IMR-90 (cell line): ENCODE data around the gene RAB40A. TPM values are rescaled to one million over a fixed set of nuclear protein-coding genes. Genes with fewer than 3 reads are reported as not detected.

Experiments
- ATAC-seq: fragments of 200-7000 bp; cut with Tn5 transposase; 2 replicates; pipeline ENCODE4 v1.9.1; 2020; ENCODE audit warnings: low read depth, mild to moderate bottlenecking, moderate library complexity
- BruUV-seq: library from RNA; stranded (reverse); fragments of 400-500 nt; replicated peaks from 2 replicates; lab custom pipeline; 2021; lab: Mats Ljungman, UMichigan
- CTCF ChIA-PET: fragments of 300-600 bp; formaldehyde crosslinking; extraction: SDS; loops from one replicate; lab custom pipeline; 2021; ENCODE audit warnings: antibody characterized with exemption; lab: Yijun Ruan, JAX
- POLR2A ChIA-PET: fragments of 300-600 bp; sonication (Branson Sonifier 250); formaldehyde crosslinking; loops from one replicate; lab custom pipeline; 2022; ENCODE audit warnings: antibody characterized with exemption; ENCODE audit not compliant: unreplicated experiment; lab: Charles Lee
- DNase-seq: peaks from one replicate; pipeline ENCODE4 v3.0.0; 2013
- H2AFZ ChIP-seq: replicated peaks from 2 replicates; pipeline ENCODE3; 2013; ENCODE audit warnings: low read length, mild to moderate bottlenecking; ENCODE audit not compliant: poor library complexity
- H2AK5ac ChIP-seq: 2 replicates; pipeline ENCODE4 v1.6.1; 2013; ENCODE audit warnings: low read depth, low read length, inconsistent platforms
- H2AK9ac ChIP-seq: replicated peaks from 2 replicates; pipeline ENCODE3; 2013; ENCODE audit warnings: mild to moderate bottlenecking, low read depth, low read length, moderate library complexity; ENCODE audit not compliant: poor library complexity
- H2BK120ac ChIP-seq: 2 replicates; pipeline ENCODE4 v1.6.1; 2013; ENCODE audit warnings: low read depth, low read length, inconsistent platforms
- H2BK15ac ChIP-seq: 3 replicates; pipeline ENCODE4 v1.6.1; 2013; ENCODE audit warnings: low read depth, low read length, inconsistent platforms
- H2BK20ac ChIP-seq: 2 replicates; pipeline ENCODE4 v1.6.1; 2013; ENCODE audit warnings: low read depth, mild to moderate bottlenecking, inconsistent platforms, low read length, moderate library complexity
- H2BK5ac ChIP-seq: 2 replicates; pipeline ENCODE4 v1.6.1; 2013; ENCODE audit warnings: mild to moderate bottlenecking, low read depth, low read length, inconsistent platforms; ENCODE audit not compliant: poor library complexity, severe bottlenecking
- H3K14ac ChIP-seq: replicated peaks from 2 replicates; pipeline ENCODE4 v1.6.1; 2013; ENCODE audit warnings: low read depth, low read length, inconsistent platforms
- H3K18ac ChIP-seq: 2 replicates; pipeline ENCODE4 v1.6.1; 2013; ENCODE audit warnings: low read depth, low read length, control low read depth
- H3K23ac ChIP-seq: 2 replicates; pipeline ENCODE4 v1.6.1; 2013; ENCODE audit warnings: low read depth, low read length, inconsistent platforms
- H3K27ac ChIP-seq: 2 replicates; pipeline ENCODE4 v1.5.1; 2013; ENCODE audit warnings: mild to moderate bottlenecking, control low read depth, low read length; ENCODE audit not compliant: insufficient read depth
- H3K27me3 ChIP-seq: 2 replicates; pipeline ENCODE4 v1.6.1; 2013; ENCODE audit warnings: low read length; ENCODE audit not compliant: control insufficient read depth, insufficient read depth
- H3K36me3 ChIP-seq: 2 replicates; pipeline ENCODE4 v1.6.1; 2013; ENCODE audit warnings: low read length, mixed read lengths; ENCODE audit not compliant: control insufficient read depth, insufficient read depth
- H3K4ac ChIP-seq: 2 replicates; pipeline ENCODE4 v1.6.1; 2013; ENCODE audit warnings: low read depth, low read length, inconsistent platforms
- H3K4me1 ChIP-seq: 2 replicates; pipeline ENCODE4 v1.6.1; 2013; ENCODE audit warnings: low read length, mixed read lengths; ENCODE audit not compliant: control insufficient read depth, insufficient read depth
- H3K4me2 ChIP-seq: 2 replicates; pipeline ENCODE4 v1.6.1; 2013; ENCODE audit warnings: low read depth, mild to moderate bottlenecking, control low read depth, low read length, moderate library complexity
- H3K4me3 ChIP-seq: 2 replicates; pipeline ENCODE4 v1.5.1; 2013; ENCODE audit warnings: low read depth, mild to moderate bottlenecking, control low read depth, low read length, moderate library complexity; ENCODE audit not compliant: insufficient read depth
- H3K56ac ChIP-seq: 2 replicates; pipeline ENCODE4 v1.6.1; 2013; ENCODE audit warnings: low read length, inconsistent platforms; ENCODE audit not compliant: insufficient read depth; ENCODE audit errors: extremely low read depth
- H3K79me1 ChIP-seq, 2 experiments: 2 replicates each; pipeline ENCODE4 v1.6.1; 2013; ENCODE audit warnings: low read length in 2 of 2, inconsistent platforms in 1 of 2, low read depth in 1 of 2
- H3K9ac ChIP-seq: 2 replicates; pipeline ENCODE4 v1.6.1; 2013; ENCODE audit warnings: low read depth, low read length, control low read depth
- H3K9me1 ChIP-seq: 2 replicates; pipeline ENCODE4 v1.6.1; 2013; ENCODE audit warnings: low read length, inconsistent platforms; ENCODE audit not compliant: insufficient read depth
- H3K9me3 ChIP-seq: 2 replicates; pipeline ENCODE4 v1.6.1; 2013; ENCODE audit warnings: low read length; ENCODE audit not compliant: control insufficient read depth, insufficient read depth
- H4K20me1 ChIP-seq: 2 replicates; pipeline ENCODE4 v1.6.1; 2013; ENCODE audit warnings: low read length, inconsistent platforms; ENCODE audit not compliant: insufficient read depth
- H4K5ac ChIP-seq: 2 replicates; pipeline ENCODE4 v1.6.1; 2013; ENCODE audit warnings: mild to moderate bottlenecking, low read depth, low read length, control low read depth
- H4K8ac ChIP-seq, 2 experiments: 2 replicates each; pipeline ENCODE4 v1.6.1; 2013; ENCODE audit warnings: low read depth in 2 of 2, low read length in 2 of 2, control low read depth in 1 of 2, inconsistent platforms in 1 of 2
- H4K91ac ChIP-seq: 2 replicates; pipeline ENCODE4 v1.6.1; 2013; ENCODE audit warnings: low read depth, low read length, inconsistent platforms; ENCODE audit not compliant: insufficient read depth
- BHLHE40 ChIP-seq: fragments of 150-350 bp; IDR thresholded peaks from 2 replicates; pipeline ENCODE4 v1.6.1; 2016; ENCODE audit warnings: mild to moderate bottlenecking, low read depth, low read length
- CEBPB ChIP-seq: IDR thresholded peaks from 2 replicates; pipeline ENCODE4 v1.6.1; 2012; ENCODE audit warnings: low read depth, low read length, improper control_type of control experiment
- CHD1 ChIP-seq: IDR thresholded peaks from 2 replicates; pipeline ENCODE4 v1.6.1; 2012; ENCODE audit warnings: low read depth, low read length, improper control_type of control experiment
- CTCF ChIP-seq: conservative IDR thresholded peaks from 2 replicates; pipeline ENCODE4 v1.5.1; 2012; ENCODE audit warnings: mild to moderate bottlenecking, low read depth, low read length, improper control_type of control experiment
- FOS ChIP-seq: fragments of 150-350 bp; IDR thresholded peaks from 2 replicates; pipeline ENCODE4 v1.6.1; 2016; ENCODE audit warnings: low read depth, low read length
- MAFK ChIP-seq: IDR thresholded peaks from 2 replicates; pipeline ENCODE4 v1.6.1; 2012; ENCODE audit warnings: low read depth, low read length, improper control_type of control experiment
- MAZ ChIP-seq: IDR thresholded peaks from 2 replicates; pipeline ENCODE4 v1.6.1; 2012; ENCODE audit warnings: low read depth, mild to moderate bottlenecking, low read length, improper control_type of control experiment, moderate library complexity, borderline replicate concordance
- MXI1 ChIP-seq: IDR thresholded peaks from 2 replicates; pipeline ENCODE4 v1.6.1; 2012; ENCODE audit warnings: low read depth, mild to moderate bottlenecking, low read length, moderate library complexity, borderline replicate concordance
- NFE2L2 ChIP-seq: fragments of 150-350 bp; IDR thresholded peaks from 2 replicates; pipeline ENCODE4 v1.6.1; 2016; ENCODE audit warnings: low read depth, mild to moderate bottlenecking, low read length
- RAD21 ChIP-seq: IDR thresholded peaks from 2 replicates; pipeline ENCODE4 v1.6.1; 2012; ENCODE audit warnings: low read length, improper control_type of control experiment
- RCOR1 ChIP-seq: IDR thresholded peaks from 2 replicates; pipeline ENCODE4 v1.6.1; 2012; ENCODE audit warnings: mild to moderate bottlenecking, low read length, improper control_type of control experiment; ENCODE audit not compliant: insufficient replicate concordance
- SMC3 ChIP-seq: fragments of 150-350 bp; IDR thresholded peaks from 2 replicates; pipeline ENCODE4 v1.6.1; 2016; ENCODE audit warnings: low read depth, mild to moderate bottlenecking, antibody characterized with exemption, low read length, moderate library complexity
- USF2 ChIP-seq: fragments of 150-350 bp; IDR thresholded peaks from 2 replicates; pipeline ENCODE4 v1.6.1; 2017; ENCODE audit warnings: mild to moderate bottlenecking, antibody characterized with exemption, low read length, low read depth
- WGBS, 2 experiments: methylation state at CpG; one replicate each; pipeline versions ENCODE4 v1.1.5 to v1.1.7; 2013; ENCODE audit warnings: missing lambda C conversion rate in 2 of 2; ENCODE audit not compliant: insufficient read length in 1 of 2; ENCODE audit errors: extremely low coverage in 2 of 2; 5-methylcytosine and 5-hydroxymethylcytosine counted together
- dilution Hi-C: fragments of 300-500 bp; cut with HindIII; formaldehyde crosslinking; loops from one replicate; pipeline ENCODE4 v1.14.3; 2018; ENCODE audit warnings: low sequenced_read_pairs; ENCODE audit not compliant: unreplicated experiment
- in situ Hi-C: fragments of 300-500 bp; cut with MboI; formaldehyde crosslinking; loops from 3 replicates; pipeline ENCODE4 v1.14.3; 2019; ENCODE audit warnings: low sequenced_read_pairs, inconsistent platforms, mixed read lengths
- intact Hi-C: fragments of 100-400 bp; cut with micrococcal nuclease; formaldehyde crosslinking; loops from 2 replicates; pipeline ENCODE4 v1.10.0; 2022
- polyA plus RNA-seq, 3 experiments: library from polyadenylated mRNA; depleted of rRNA; stranded (reverse); fragments of >200 nt; gene quantifications; 2 replicates each; pipeline ENCODE4 v1.2.3, GENCODE V29; 2012; ENCODE audit warnings: low replicate concordance in 1 of 3
- total RNA-seq: library from RNA; depleted of rRNA; stranded (reverse); fragments of >200 nt; gene quantifications from 2 replicates; pipeline ENCODE4 v1.2.3, GENCODE V29; 2012

The RAB40A gene
- total and polyA plus RNA-seq, 2 of the 4 experiments (the other 2 are of a cell fraction): under 0.01 to 0.26 TPM

- ATAC-seq: no peak
- Histone ChIP-seq H3K79me1 (no peaks in the 10 kb centered on the region), H2BK120ac (no peak overlapping the region), H3K4me2 (no peak overlapping the region), H2AFZ (no peak overlapping the region), H2BK15ac (no peak overlapping the region), H2BK20ac (no peak overlapping the region), H4K8ac (no peak overlapping the region), H2AK5ac (no peak overlapping the region), H4K91ac (no peak overlapping the region), H2AK9ac (no peak overlapping the region), H2BK5ac (no peak overlapping the region), H3K14ac (no peak overlapping the region), H3K4me3 (no peak overlapping the region), H3K4ac (no peak overlapping the region), H3K23ac (no peak overlapping the region), H3K36me3 (no peaks in the 10 kb centered on the region), H3K27ac (no peak overlapping the region), H3K9me3 (peaks cover 2% of the 10 kb centered on the region; the same call in 1 of the 2 replicates), H3K18ac (no peak overlapping the region), H3K56ac (no peak overlapping the region), H3K9ac (no peak overlapping the region), H3K9me1 (no peaks in the 10 kb centered on the region; the same call in 1 of the 2 replicates), H4K20me1 (no peaks in the 10 kb centered on the region), H3K27me3 (peaks cover 2% of the 10 kb centered on the region; the same call in 1 of the 2 replicates), H4K5ac (no peak overlapping the region), H3K4me1 (peaks cover 5% of the 10 kb centered on the region; the same call in 1 of the 2 replicates)
- DNase-seq: peak; percentile 66
- dilution Hi-C loops: no loop called here
- intact Hi-C loops: no loop called here
- CTCF ChIA-PET: interaction anchor here (0.9 to 1.6 kb wide), 2 partner anchors 23 to 216 kb away, joined by 3 to 5 read pairs; no protein-coding TSS in a partner anchor
- in situ Hi-C loops: loop anchor here (10.0 kb wide), 1 partner anchor 252 kb away; the partner anchor contains the start of gene BEX4
- no CpG with 5 or more reads among the region's 2 CpGs for WGBS, 2 experiments
- no TSS peak for BruUV-seq
- POLR2A ChIA-PET: no interaction called here
- no peak for TF ChIP-seq MXI1
- no peak for TF ChIP-seq RAD21
- TF ChIP-seq CEBPB: no peak
- no peak for TF ChIP-seq NFE2L2
- TF ChIP-seq RCOR1: no peak
- no peak for TF ChIP-seq BHLHE40
- TF ChIP-seq FOS: no peak
- TF ChIP-seq CTCF: no peak
- no peak for TF ChIP-seq MAZ
- no peak for TF ChIP-seq MAFK
- no peak for TF ChIP-seq SMC3
- no peak for TF ChIP-seq CHD1
- no peak for TF ChIP-seq USF2
Measured at GRCh38 chrX:103467156-103467555, 52.1 kb downstream of the RAB40A start.
